ENCODE data around the gene RNPEP. TPM values are rescaled to one million over a fixed set of nuclear protein-coding genes. Genes with fewer than 3 reads are reported as not detected.

Gene RNPEP
- total RNA-seq, 6 donors from 2014 or later: 67.7 to 116 (median 76.5) TPM

GRCh38 chr1:201990427-201990826 is 8.0 kb downstream of the RNPEP start:
- no peaks in the 10 kb centered on the region for H3K27me3 ChIP-seq
- ATAC-seq (ENCODE audit: low FRiP score in 2 of 2) (no peak), DNase-seq (no peak)
- 53 to 73% methylated on average over 6 of the region's 6 CpGs for WGBS, 2 donors
- H3K27ac ChIP-seq: no peak overlapping the region
- no peaks in the 10 kb centered on the region for H3K9me3 ChIP-seq
- no peak overlapping the region for H3K4me3 ChIP-seq
- no peak for TF ChIP-seq CTCF (IDR thresholded peaks at IDR 0.05)
- TF ChIP-seq EP300 (IDR thresholded peaks at IDR 0.05): no peak
- no peak for TF ChIP-seq POLR2AphosphoS5 (IDR thresholded peaks at IDR 0.05)
- TF ChIP-seq POLR2A (IDR thresholded peaks at IDR 0.05): no peak
- no peaks in the 10 kb centered on the region for H3K4me1 ChIP-seq
- peaks cover 17 to 63% (median 58%) of the 10 kb centered on the region in 4 donors for H3K36me3 ChIP-seq

GRCh38 chr1:201999625-202000238 is 17.3 kb downstream of the RNPEP start:
- 61 to 77% methylated on average over 7 to 16 of the region's 16 CpGs for WGBS, 2 donors
- no peaks in the 10 kb centered on the region for H3K4me1 ChIP-seq
- peak; percentile 69 to 76 for ATAC-seq (ENCODE audit: low FRiP score in 2 of 2)
- peak in 1 of 2 donors; percentile 52 for DNase-seq
- no peaks in the 10 kb centered on the region for H3K27me3 ChIP-seq
- H3K36me3 ChIP-seq: peaks cover 30 to 96% (median 86%) of the 10 kb centered on the region in 4 donors
- no peak overlapping the region for H3K27ac ChIP-seq
- TF ChIP-seq POLR2AphosphoS5 (IDR thresholded peaks at IDR 0.05) (no peak), CTCF (IDR thresholded peaks at IDR 0.05) (peak; percentile 43 to 81 (median 68))
- H3K9me3 ChIP-seq: no peaks in the 10 kb centered on the region
- H3K4me3 ChIP-seq: no peak overlapping the region

GRCh38 chr1:202002507-202002906 is 20.1 kb downstream of the RNPEP start:
- Histone ChIP-seq H3K4me3 (no peak overlapping the region), H3K4me1 (peaks cover 0 to 5% (median 0%) of the 10 kb centered on the region in 4 donors), H3K27ac (no peak overlapping the region), H3K9me3 (no peaks in the 10 kb centered on the region), H3K36me3 (peaks cover 37 to 99% (median 83%) of the 10 kb centered on the region in 4 donors), H3K27me3 (no peaks in the 10 kb centered on the region)
- TF ChIP-seq POLR2A (IDR thresholded peaks at IDR 0.05) (no peak), POLR2AphosphoS5 (IDR thresholded peaks at IDR 0.05) (no peak), CTCF (IDR thresholded peaks at IDR 0.05) (no peak), EP300 (IDR thresholded peaks at IDR 0.05) (no peak)
- WGBS, 2 donors: 75 to 87% methylated on average over 9 of the region's 9 CpGs
- DNase-seq (no peak), ATAC-seq (ENCODE audit: low FRiP score in 2 of 2) (no peak)

GRCh38 chr1:202004711-202005110 is 22.3 kb downstream of the RNPEP start:
- ATAC-seq (ENCODE audit: low FRiP score in 2 of 2) (no peak), DNase-seq (no peak)
- no peak overlapping the region for H3K27ac ChIP-seq
- no peaks in the 10 kb centered on the region for H3K27me3 ChIP-seq
- WGBS, 2 donors: 80 to 84% methylated on average over 4 to 9 of the region's 9 CpGs
- no peaks in the 10 kb centered on the region for H3K9me3 ChIP-seq
- peaks cover 0 to 24% (median 7%) of the 10 kb centered on the region in 4 donors for H3K4me1 ChIP-seq
- H3K36me3 ChIP-seq: peaks cover 37 to 87% (median 64%) of the 10 kb centered on the region in 4 donors
- H3K4me3 ChIP-seq: no peak overlapping the region
- TF ChIP-seq POLR2A (IDR thresholded peaks at IDR 0.05): no peak
- no peak for TF ChIP-seq CTCF (IDR thresholded peaks at IDR 0.05)

GRCh38 chr1:202005958-202006357 is 23.5 kb downstream of the RNPEP start:
- ATAC-seq (ENCODE audit: low FRiP score in 2 of 2) (no peak), DNase-seq (no peak)
- peak in 4 of 6 experiments; percentile 15 to 36 (median 26) for TF ChIP-seq CTCF (IDR thresholded peaks at IDR 0.05)
- no peak for TF ChIP-seq POLR2AphosphoS5 (IDR thresholded peaks at IDR 0.05)
- peaks cover 0 to 29% (median 12%) of the 10 kb centered on the region in 4 donors for H3K4me1 ChIP-seq
- peak overlapping the region in 1 of 4 donors; percentile 24 for H3K27ac ChIP-seq
- no peak overlapping the region for H3K4me3 ChIP-seq
- peaks cover 33 to 74% (median 52%) of the 10 kb centered on the region in 4 donors for H3K36me3 ChIP-seq
- WGBS, 2 donors: 73 to 81% methylated on average over 2 of the region's 2 CpGs
- no peaks in the 10 kb centered on the region for H3K9me3 ChIP-seq
- no peaks in the 10 kb centered on the region for H3K27me3 ChIP-seq

All from upper lobe of left lung (tissue), 6 donors.